ENCODE data around the gene ZNF691.
"Not testable (repeated sequence)": the region's sequence is repeated elsewhere in the genome, so short reads cannot be mapped to it uniquely, and the experiment has no call there.

Gene ZNF691

GRCh38 chr1:42846257-42847110 is at the start of gene ZNF691:
TSS of gene ZNF691 (plus strand) at chr1:42846613. CDS start at chr1:42849659, 3,046 bp downstream.
- peak; percentile 93 for DNase-seq (ENCODE audit: low spot score)

GRCh38 chr1:42797414-42797813 is 49.0 kb upstream of the ZNF691 start:
- no peak for DNase-seq (ENCODE audit: low spot score)

GRCh38 chr1:42797979-42798378 is 48.4 kb upstream of the ZNF691 start:
- DNase-seq (ENCODE audit: low spot score): no peak

GRCh38 chr1:42801832-42802473 is 44.5 kb upstream of the ZNF691 start:
- DNase-seq (ENCODE audit: low spot score): no peak

GRCh38 chr1:42806171-42806570 is 40.2 kb upstream of the ZNF691 start:
- no peak for DNase-seq (ENCODE audit: low spot score)

GRCh38 chr1:42806593-42806992 is 39.8 kb upstream of the ZNF691 start:
- DNase-seq (ENCODE audit: low spot score): no peak

GRCh38 chr1:42807056-42807668 is 39.3 kb upstream of the ZNF691 start:
- no peak for DNase-seq (ENCODE audit: low spot score)

GRCh38 chr1:42814815-42815214 is 31.6 kb upstream of the ZNF691 start:
- not testable (repeated sequence) for DNase-seq (ENCODE audit: low spot score)

- peak; percentile 10 for DNase-seq (ENCODE audit: low spot score)
Observed at GRCh38 chr1:42815941-42816584, 30.4 kb upstream of the ZNF691 start.

- peak; percentile 84 for DNase-seq (ENCODE audit: low spot score)
Observed at GRCh38 chr1:42816585-42817439, 29.6 kb upstream of the ZNF691 start, which contains the start of the genes ERMAP and SVBP. TSS of gene ERMAP (plus strand) at chr1:42817122. CDS start at chr1:42830449, 13,327 bp downstream. TSS of gene SVBP (minus strand) at chr1:42817397. CDS start at chr1:42816544, 853 bp downstream.

- no peak for DNase-seq (ENCODE audit: low spot score)
Observed at GRCh38 chr1:42817440-42817767, 29.0 kb upstream of the ZNF691 start.

- DNase-seq (ENCODE audit: low spot score): no peak
Observed at GRCh38 chr1:42817976-42818375, 28.4 kb upstream of the ZNF691 start.

GRCh38 chr1:42820813-42821212 is 25.6 kb upstream of the ZNF691 start:
- DNase-seq (ENCODE audit: low spot score): no peak

GRCh38 chr1:42821690-42822089 is 24.7 kb upstream of the ZNF691 start:
- no peak for DNase-seq (ENCODE audit: low spot score)

- DNase-seq (ENCODE audit: low spot score): no peak
Observed at GRCh38 chr1:42822800-42823392, 23.5 kb upstream of the ZNF691 start.

- DNase-seq (ENCODE audit: low spot score): no peak
Observed at GRCh38 chr1:42824481-42825035, 21.9 kb upstream of the ZNF691 start.

GRCh38 chr1:42825036-42825851 is 21.2 kb upstream of the ZNF691 start:
- no peak for DNase-seq (ENCODE audit: low spot score)

- no peak for DNase-seq (ENCODE audit: low spot score)
Observed at GRCh38 chr1:42830631-42831030, 15.8 kb upstream of the ZNF691 start.

GRCh38 chr1:42831273-42831672 is 15.1 kb upstream of the ZNF691 start:
- DNase-seq (ENCODE audit: low spot score): no peak

All from kidney capillary endothelial cell (primary cell).